Activated CD4-positive, CD25-positive, alpha-beta regulatory T cell treated with anti-CD3 and anti-CD28 coated beads, Interleukin-2, amount 50 U/mL, for 24 hours (primary cell): ENCODE results near the gene PARD3B.

Experiments
- ATAC-seq, 2 donors: fragments of 150-1000 bp; cut with Tn5 transposase; one replicate each; pipeline ENCODE4 v1.10.0; 2021; ENCODE audit warnings: mild to moderate bottlenecking in 1 of 2, moderate library complexity in 1 of 2

PARD3B gene

DNA sequence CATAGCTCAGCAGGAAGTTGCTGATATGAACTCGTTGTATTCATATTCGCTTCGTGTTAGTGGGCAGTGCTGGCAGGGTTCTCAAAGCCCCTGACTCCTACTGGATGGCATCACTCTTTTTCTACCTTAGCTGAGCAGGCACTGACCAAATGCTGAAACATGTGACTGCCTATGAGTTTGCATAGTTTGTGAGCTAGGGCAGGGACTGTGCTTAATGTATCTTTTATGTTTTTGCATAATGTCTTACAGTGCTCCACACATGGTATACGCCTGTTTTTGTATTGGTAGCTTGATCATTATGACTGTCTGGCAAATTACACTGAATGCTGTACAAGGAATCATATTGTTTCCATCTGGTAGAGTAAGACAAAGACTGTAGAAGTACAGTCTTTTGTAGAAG lies 305.3 kb downstream of the PARD3B start:
- no peak for ATAC-seq

DNA sequence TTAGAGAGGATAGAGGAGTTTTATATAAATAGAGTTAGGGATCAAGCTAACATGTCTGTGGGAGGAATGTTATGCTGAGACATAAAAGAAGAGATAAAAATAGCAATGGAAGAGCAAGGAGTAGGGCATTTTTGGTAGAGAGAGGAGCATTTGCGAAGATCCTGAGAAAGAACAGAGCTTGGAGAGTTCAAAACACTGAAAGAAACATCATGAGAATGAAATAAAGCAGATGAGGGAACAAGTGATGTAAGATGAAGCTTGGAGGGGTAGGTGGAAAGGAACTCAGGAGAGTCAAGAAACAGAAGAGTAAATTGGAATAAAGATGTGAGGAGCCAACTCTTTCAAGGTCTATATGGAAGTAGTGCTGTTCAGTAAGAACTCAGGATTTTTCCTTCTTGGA lies 308.6 kb downstream of the PARD3B start:
- ATAC-seq, result no peak

DNA sequence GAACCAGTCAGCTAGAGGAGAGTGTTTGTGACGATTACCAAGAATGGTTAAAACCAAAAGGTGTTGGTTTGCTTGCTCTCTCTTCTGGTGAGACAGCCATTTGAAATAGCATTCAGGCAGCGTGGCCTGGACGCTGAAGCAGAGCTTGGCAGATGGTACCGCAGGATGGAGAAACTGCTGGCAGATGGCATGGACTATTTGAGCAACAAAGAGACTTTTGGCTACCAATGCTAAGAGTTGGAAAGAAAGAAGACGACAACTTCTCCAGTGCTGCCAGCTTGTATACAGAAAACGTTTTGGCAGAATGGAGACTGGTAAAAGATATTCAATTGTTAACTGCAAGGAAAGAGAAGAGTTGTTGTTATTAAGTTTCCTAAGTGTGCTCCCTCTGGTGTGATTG lies 315.0 kb downstream of the PARD3B start:
- ATAC-seq, result no peak

DNA sequence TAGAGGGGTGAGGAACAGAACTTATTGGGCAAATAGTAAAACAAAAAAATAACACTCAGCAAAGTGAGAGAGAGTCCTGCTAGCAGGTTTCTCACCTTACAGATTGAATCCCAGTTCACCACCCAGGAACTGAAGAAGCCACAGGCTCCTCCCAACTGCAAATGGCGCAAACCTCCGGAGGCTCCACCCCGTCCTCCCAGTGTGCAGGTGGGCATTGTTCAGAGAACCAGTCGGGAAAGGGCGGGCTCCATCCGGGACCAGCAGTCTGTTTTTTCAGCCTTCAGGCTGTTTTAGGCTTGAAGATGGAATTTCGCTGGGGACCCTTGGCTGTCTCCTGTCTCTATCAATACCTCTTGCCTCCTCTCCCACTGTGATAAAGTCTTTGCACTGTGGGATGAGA lies 317.5 kb downstream of the PARD3B start:
- ATAC-seq, result no peak

DNA sequence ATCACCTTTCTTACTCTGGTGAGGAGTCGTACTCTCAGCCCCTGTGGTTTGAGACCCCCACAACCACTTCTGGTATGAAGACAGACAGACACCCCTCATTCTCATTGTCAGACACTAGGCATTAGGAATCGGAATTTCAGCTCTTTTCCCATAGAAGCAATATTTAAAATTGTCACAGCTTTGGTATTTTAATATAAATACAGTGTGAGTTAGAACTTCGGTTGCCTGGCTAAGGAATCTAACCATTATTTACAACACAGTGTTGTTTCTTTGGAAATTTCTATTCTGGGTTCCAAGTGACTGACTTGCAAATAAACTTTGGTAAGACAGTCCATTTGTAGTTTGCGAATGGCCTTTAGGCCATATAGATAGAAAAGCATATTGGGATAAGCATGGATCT lies 318.1 kb downstream of the PARD3B start:
- no peak for ATAC-seq

DNA sequence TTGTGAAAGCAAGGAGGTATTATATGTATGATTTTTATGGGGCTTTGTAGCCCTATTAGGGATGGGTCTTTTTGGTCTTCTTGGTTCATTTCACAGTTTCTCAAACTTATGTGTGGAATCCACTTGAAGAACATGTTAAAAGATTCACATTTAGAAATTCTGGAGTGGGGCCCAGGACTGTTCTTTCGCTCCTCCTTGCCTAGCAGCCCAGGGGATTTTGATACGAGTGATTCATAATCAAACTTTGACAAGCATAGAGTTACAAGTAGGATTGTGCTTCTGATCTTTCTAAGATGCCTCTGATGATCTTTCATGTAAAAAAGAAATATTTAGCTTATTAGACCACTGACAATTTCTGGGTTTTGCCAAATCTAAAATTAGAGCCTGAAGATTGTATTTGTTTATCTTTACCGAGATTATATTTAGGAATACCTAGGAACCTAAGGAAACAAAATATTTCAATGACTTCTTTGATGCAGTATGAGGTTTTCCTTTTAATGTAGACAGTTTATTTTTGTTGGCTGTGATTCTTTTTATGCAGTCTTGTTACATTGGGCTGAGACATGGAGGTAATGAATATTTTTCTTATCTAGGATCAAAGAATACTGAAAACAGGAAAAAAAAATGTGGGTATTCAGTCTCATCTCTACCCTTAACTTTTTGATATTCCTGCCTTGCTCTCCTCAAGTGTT lies 324.0 kb downstream of the PARD3B start:
- ATAC-seq, result no peak

DNA sequence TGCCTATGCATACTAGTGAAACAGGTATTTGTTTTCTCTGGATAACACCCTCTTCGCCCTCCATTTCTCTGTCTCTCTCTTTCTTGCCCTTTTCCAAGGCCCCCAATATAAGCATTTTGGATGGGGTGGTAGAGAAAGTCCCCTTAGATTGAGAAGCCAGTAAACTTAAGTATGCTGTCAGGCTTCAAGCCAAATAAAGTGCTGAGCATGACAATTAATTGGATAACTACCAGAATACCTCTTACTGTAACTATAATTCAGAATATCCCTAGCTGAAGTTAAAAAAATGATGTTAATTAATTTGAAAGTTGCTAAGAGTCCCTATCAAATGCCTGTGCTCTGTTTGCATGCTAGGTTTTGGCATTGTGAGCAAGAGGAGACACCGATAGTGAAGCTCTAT lies 324.8 kb downstream of the PARD3B start:
- ATAC-seq, result no peak

DNA sequence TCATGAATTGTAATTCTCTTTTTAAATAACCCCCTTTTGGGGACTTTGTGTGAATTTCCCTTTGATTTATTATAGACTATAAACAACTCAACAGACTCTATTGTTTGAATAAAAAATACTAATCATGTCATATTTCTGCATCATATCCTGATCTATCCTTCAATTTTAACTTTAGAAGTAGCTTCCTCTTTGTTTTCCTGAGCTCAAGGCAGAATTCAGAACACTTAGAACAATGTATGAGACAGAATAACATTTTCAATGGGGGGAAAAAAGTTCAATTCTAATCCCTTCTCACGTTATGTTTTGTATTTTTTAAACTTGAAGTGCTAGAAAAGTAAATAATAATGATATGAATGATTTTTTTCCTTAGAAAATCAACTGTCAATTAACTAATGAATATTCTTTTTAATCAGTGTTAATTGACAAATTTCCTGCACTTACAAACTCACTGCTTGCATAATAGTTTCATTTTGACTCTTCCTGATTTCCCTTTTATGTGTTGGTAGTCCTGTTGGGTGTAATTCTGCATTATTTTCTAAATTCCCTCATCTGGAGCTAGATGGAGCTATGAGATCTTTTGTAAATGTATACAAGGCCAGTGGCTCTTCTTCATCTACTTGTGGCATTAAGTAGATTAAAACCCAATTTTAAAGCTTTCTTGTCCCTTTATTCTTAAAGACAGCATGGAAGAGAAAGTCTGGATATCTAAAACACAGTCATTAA lies 326.1 kb downstream of the PARD3B start:
- peak in 1 of 2 donors; percentile 38 for ATAC-seq

DNA sequence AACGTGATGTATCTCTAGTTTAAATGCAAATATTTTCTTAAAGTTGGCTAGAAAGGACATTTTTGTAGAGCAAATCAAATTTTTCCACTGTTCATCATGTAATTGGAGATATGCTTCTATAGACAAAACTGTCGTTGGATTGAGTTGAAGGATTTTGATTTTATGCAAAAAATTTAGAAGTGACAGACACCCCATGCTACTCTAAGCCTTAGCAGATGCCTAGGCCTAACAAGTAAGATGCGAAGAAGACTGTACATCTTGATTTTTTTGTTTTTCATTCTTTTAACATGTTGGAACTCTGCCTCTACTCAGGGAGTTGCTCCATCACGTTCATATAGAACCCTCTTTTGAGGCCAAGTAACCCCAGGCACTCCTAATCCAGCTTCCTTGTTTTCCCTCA lies 331.0 kb downstream of the PARD3B start:
- no peak for ATAC-seq

DNA sequence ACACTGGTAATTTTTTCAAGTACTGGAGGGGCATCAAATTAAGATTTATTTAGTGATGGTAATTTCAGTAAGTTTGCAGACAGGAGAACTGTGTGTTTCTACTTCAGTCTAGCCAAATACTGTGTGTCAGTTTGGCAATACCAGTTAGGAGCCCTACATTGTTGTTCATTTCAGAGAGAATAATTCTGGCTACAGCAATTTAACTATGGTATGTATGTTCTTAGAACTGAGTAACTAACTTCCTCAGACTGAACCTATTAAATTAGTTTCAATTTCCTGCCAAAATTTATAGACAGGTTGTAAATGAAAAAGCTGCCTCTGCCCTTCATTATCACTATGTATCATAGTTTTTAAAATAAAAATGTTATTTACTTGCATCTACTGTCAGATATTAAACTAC lies 332.4 kb downstream of the PARD3B start:
- ATAC-seq, result peak; percentile 18 to 33

DNA sequence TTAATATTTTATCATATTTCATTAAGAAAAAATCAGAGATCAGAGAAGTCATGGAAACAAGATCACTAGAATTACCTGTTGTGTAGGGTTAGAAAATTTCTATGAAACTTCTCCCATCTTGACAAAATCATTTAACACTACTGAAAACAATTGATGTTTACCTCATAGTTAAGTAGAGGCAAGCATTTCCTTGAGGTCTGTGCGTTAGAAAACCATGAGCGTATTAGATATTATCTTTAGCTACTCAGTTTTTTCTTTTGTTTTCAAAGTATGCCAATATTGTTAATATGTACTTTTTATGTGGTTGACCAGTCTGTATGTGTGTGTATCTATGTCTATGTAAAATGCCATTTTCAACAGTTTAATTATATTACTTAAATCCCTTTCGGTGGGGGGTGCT lies 335.7 kb downstream of the PARD3B start:
- ATAC-seq, result peak in 1 of 2 donors; percentile 13

DNA sequence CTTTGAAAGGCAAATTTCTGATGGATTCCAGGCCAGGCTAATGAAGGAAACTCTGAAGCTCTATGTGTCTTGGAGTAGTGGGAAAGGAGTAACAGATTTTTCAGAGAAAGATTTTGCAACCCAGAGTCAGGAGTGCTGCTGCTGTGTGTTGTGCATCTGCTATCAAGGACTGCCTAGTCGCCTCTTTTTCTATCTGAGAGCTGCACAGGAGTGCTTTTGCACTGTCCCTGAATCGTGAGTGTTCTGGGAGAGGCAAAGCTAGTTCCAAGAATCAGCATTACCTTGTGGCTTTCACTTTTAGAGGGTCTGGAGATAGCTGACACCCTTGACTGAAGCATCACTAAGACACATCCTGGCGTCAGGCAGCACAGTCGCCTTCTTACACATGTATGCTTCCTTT lies 336.4 kb downstream of the PARD3B start:
- peak; percentile 76 to 80 for ATAC-seq

DNA sequence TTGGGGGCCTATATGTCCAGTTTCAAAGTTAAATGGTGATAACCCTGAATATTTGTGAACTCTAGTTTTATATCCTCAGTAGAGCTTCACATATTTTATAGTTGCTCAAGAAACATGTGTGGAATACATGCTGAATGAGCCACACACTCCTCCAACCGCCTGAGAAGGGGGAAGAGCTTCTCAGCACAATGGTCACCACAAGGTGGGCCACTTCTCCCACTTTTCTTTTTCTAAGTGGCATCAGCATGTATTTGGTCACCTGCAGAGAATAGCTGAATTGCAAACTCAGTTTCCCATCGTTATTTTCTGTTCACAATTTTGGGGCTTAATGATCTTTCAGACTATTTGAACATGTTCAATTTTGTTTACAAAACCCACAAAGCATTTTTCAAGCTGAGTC lies 340.5 kb downstream of the PARD3B start:
- no peak for ATAC-seq

DNA sequence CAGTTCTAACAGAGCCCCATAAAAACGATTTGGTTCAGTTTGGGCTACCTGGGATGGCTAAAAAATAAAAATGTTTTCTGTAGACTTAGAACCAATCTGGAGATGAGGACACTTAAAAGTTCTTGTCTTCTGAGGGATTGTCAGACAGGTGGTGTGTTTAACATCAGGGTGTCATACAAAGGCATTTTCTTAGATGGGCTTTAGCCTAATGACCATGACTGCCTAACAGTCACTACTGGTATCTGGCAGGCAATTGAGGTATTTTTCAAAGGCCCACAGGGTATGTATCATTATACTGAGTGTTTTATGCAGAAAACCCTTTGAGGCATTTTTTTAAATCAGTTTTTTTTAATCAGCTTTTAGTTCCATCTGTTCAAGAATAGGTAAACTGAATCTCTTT lies 341.4 kb downstream of the PARD3B start:
- no peak for ATAC-seq

DNA sequence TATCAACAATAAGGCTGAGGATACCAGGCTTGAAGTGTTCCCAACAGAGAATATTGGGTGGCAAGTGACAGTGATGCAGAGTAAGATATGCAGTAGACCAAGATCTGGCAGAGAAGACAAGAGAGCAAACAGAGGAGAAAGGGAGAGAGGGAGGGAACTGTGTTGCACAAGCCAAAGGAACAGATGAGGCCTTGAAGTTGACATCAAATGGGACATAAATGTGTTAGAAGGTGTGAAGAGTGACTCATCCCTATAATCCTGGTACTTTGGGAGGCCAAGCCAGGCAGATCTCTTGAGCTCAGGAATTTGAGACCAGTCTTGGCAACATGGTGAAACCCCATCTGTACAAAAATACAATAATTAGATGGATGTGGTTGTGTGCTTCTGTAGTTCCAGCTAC lies 342.9 kb downstream of the PARD3B start:
- ATAC-seq, result no peak

DNA sequence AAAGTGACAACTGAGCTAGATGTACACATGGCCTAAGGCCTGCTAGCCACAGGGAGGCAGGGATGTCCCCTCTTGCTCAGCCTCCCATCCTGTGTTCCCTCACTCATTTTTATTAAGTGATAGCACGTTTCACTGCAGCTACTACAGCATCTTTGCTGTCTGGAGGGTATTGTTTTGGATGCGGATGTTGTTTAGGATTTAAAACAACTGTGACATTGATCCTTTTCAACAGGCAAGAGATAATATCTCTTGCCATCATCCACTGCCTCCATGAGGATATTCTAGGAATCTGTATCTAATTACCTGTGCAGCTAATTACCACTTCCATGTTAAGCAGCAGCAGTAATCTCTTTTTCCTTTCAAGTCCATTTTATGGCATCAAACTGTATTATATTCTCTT lies 345.4 kb downstream of the PARD3B start:
- ATAC-seq, result no peak

DNA sequence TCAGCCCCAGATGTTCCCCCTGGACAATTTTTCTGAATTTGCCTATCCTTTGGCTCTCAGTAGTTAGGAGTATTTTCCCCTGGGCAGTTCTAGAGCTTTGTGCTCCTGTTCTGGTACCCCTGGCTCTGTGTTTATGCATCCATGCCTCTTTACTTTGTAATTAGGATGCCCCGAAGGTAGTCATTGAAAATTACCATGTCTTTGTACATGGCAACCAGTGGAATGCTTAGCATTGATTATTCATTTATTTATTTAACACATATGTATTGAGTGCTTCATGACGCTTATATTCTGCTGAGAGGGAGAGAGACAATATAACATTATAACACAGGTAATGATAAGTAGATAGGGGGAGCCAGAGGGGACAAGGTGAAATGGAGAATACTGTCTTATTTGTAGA lies 346.5 kb downstream of the PARD3B start:
- no peak for ATAC-seq

DNA sequence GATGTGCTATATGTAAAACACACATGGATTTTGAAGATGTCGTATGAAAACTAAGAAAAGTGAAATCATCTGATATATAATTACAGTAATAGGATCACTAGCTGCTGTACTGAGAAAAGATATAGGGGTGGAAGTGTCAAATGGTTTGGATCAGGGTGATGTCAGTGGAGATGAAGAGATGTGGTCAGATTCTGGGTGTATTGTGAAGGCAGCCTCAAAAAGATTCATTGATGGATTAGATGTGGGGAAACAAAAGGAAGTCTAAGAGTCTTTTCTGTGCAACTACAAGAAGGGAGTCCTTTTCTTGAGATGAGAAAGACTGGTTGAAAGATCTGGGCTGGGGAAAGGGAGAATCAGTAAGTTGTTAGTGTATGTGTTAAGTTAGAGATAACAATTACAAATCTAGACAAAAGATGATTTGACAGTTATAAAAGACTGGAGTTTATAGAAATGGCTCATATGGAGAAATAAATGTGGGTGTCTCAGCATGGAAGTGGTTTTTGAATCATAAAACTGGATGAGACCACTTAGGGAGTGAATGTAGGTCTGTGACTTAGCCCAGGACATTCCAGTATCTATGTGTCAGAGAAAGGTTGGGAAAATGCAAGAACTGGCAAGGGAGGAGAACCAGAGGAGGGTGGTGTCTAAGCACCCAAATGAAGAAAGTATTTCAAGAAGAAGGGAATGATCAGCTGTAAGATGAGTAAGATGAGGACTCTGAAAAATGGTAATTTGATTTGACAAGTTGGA lies 347.4 kb downstream of the PARD3B start:
- no peak for ATAC-seq

DNA sequence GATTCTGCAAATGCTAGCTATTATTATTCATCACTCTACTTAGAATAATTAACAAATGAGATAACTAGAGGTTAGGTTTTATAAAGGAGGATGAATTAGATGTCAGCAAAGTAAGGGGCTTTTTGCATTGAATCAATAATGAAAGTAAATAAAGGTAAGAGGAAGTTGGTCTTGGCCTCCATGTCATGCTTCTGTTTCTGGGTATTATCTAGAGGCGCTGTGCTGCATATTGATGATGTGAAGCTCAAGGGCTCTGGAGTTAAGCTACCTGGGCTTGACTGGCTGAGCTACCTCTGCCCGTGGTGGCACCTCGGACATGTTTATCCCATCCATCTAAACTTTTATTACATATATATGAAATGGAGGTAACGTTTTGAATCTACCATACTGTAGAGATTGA lies 350.9 kb downstream of the PARD3B start:
- ATAC-seq, result peak; percentile 43 to 46

DNA sequence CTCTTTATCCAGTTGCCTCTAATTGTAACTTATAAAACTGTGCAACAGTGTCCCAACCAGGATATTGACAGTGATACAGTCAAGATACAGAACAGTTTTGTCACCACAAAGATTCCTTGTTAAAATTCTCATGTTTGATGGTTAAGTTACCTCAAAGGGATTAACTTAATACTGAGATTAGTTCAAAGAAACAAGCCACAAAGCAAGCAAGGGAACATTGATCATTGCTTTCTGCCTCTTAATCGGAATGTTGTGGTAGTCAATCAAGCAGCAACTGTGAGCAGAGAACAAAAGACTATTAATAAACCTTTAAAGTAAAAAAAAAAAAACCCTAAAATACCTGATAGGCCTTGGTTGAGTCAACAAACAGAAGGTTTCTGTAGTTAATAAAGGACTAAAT lies 352.3 kb downstream of the PARD3B start:
- ATAC-seq, result no peak

DNA sequence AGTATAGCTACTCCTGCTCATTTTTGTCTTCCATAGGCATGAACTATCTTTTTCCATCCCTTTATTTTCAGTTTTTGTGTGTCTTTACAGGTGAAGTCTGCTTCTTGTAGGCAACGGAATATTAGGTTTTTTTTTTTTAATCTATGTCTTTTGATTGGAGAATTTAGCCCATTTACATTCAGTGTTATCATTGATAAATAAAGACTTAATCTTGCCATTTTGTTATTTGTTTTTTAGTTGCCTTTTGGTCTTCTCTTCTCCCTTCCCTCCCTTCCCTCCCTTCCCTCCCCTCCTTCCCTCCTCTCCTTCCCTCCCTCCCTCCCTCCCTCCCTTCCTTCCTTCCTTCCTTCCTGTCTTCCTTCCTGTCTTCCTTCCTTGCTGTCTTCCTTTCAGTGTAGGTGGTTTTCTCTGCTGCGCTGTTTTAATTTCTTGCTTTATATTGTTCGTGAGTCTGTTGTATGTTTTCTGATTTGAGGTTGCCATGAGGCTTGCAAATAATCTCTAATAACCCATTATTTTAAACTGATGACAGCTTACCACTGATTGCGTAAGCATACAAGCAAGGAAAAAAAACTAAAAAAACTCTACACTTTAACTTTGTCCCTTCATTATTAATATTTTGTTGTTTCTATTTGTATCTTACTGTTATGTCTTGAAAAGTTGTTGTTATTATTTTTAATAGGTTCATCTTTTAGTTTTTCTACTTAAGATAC lies 353.8 kb downstream of the PARD3B start:
- no peak for ATAC-seq

DNA sequence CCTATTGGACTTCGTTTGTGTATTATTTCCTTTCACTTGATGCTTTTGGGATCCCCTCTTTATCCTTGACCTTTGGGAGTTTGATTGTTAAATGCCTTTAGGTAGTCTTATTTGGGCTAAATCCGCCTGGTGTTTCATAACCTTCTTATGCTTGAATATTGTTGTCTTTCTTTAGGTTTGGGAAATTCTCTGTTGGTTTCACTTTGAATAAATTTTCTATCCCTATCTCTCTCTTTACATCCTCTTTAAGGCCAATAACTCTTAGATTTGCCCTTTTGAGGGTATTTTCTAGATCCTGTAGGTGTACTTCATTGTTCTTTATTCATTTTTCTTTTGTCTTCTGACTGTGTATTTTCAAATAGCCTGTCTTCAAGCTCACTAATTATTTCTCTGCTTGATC lies 354.7 kb downstream of the PARD3B start:
- no peak for ATAC-seq

DNA sequence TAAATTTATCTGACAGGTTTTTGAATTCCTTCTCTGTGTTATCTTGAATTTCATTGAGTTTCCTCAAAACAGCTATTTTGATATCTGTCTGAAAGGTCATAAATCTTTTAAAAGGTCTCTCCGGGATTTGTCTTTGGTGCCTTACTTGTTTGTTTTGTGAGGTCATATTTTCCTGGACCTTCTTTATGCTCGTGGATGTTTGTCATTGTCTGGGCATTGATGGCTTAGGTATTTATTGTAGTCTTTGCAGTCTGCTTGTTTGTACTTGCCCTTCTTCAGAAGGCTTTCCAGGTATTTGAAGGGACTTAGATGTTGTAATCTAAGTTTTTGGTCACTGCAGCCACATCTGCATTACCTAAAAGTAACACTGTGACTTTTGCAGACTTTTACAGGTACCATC lies 355.2 kb downstream of the PARD3B start:
- ATAC-seq, result no peak
